Neural crest cell (in vitro differentiated cells): ENCODE results near the gene PNCK. TPM values are rescaled to one million over a fixed set of nuclear protein-coding genes. Genes with fewer than 3 reads are reported as not detected.

ENCODE experiments used
- DNase-seq: peaks from one replicate; pipeline ENCODE4 v3.0.0; 2021; ENCODE audit warnings: low read depth, mixed read lengths, low spot score
- H3K27ac Mint-ChIP-seq: one replicate; pipeline ENCODE4 v1.8.0; 2021; ENCODE audit warnings: mild to moderate bottlenecking, mixed read lengths; ENCODE audit not compliant: unreplicated experiment
- H3K27me3 Mint-ChIP-seq: 2 replicates; pipeline ENCODE4 v1.8.0; 2021; ENCODE audit warnings: low read depth, mild to moderate bottlenecking, mixed read lengths
- H3K36me3 Mint-ChIP-seq: 2 replicates; pipeline ENCODE4 v1.8.0; 2021; ENCODE audit warnings: low read depth, mild to moderate bottlenecking, mixed read lengths
- H3K4me1 Mint-ChIP-seq: 2 replicates; pipeline ENCODE4 v1.8.0; 2021; ENCODE audit warnings: mixed read lengths
- H3K4me3 Mint-ChIP-seq: one replicate; pipeline ENCODE4 v1.8.0; 2021; ENCODE audit warnings: mild to moderate bottlenecking, mixed read lengths
- H3K9me3 Mint-ChIP-seq: 2 replicates; pipeline ENCODE4 v1.8.0; 2021; ENCODE audit warnings: mixed read lengths
- total RNA-seq: library from RNA; stranded (reverse); gene quantifications from 2 replicates; pipeline ENCODE4 v1.2.1, GENCODE V29; 2021
- TF ChIP-seq, protein P1 (sequence below): fragments of 200-600 bp; sonication (generic); conservative IDR thresholded peaks from 2 replicates; pipeline ENCODE4 v1.5.0; 2021; ENCODE audit warnings: antibody characterized with exemption, mild to moderate bottlenecking

The PNCK gene
- total RNA-seq, 1 donor from 2014 or later: 9.4 TPM

DNA sequence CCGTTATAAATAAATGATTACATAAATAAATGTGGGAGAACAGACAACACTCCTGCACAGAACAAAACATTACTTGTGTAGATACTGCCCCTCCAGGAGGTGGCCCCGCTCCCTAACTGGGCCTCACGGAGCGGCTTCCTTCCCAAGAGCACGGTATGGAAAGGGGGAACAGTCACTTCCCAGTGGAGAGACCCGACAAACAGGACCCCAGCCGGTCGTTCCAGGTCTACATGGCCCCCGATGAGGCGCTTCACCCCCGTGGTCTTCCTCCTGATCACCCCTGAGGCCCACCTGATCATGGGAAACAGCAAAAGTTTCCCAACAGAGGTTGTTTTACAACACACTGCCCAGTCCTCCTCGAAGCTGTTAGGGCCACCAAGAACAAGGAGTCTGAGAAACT, 7.6 kb upstream of the PNCK start:
- TF ChIP-seq, protein P1, sequence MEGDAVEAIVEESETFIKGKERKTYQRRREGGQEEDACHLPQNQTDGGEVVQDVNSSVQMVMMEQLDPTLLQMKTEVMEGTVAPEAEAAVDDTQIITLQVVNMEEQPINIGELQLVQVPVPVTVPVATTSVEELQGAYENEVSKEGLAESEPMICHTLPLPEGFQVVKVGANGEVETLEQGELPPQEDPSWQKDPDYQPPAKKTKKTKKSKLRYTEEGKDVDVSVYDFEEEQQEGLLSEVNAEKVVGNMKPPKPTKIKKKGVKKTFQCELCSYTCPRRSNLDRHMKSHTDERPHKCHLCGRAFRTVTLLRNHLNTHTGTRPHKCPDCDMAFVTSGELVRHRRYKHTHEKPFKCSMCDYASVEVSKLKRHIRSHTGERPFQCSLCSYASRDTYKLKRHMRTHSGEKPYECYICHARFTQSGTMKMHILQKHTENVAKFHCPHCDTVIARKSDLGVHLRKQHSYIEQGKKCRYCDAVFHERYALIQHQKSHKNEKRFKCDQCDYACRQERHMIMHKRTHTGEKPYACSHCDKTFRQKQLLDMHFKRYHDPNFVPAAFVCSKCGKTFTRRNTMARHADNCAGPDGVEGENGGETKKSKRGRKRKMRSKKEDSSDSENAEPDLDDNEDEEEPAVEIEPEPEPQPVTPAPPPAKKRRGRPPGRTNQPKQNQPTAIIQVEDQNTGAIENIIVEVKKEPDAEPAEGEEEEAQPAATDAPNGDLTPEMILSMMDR: no peak
- DNase-seq: no peak
- H3K4me3 Mint-ChIP-seq: no peak overlapping the region
- no peak overlapping the region for H3K27ac Mint-ChIP-seq
- H3K9me3 Mint-ChIP-seq: peaks cover 10% of the 10 kb centered on the region
- peaks cover 2% of the 10 kb centered on the region for H3K36me3 Mint-ChIP-seq
- H3K27me3 Mint-ChIP-seq: peaks cover 3% of the 10 kb centered on the region
- H3K4me1 Mint-ChIP-seq: peaks cover 8% of the 10 kb centered on the region

DNA sequence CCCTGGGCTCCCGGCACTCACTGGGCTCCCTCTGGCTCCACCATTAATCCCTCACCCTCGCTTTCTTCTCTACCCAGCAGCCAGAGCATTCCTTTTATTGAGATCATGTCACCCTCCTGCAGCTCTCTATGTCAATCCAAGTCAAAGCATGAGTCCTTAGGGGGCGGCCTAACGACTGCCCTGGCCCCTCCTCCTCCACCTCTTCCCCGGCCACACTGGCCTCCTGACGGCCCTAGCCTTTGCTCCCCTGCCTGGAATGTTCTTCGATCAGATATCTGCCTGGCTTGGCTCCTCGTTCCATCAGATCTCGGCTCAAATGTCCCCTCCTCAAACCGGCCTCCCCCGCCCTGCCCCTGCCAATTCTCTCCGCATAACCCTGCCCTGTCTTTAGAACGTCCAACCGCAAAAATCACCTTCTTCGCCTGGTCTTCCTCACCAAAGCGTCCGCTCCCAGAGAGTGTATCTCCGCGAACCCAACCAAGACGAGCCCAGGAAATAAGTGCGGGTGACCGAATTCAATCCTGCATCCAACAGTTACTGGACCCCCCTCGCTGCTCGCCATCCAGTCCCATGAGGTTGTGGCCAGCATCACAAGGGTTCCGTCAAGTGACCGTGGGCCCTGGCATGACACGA, 722 bp upstream of the PNCK start:
- no peaks in the 10 kb centered on the region for H3K9me3 Mint-ChIP-seq
- no peak for DNase-seq
- no peak overlapping the region for H3K27ac Mint-ChIP-seq
- TF ChIP-seq, protein P1: no peak
- no peaks in the 10 kb centered on the region for H3K36me3 Mint-ChIP-seq
- peaks cover 28% of the 10 kb centered on the region for H3K27me3 Mint-ChIP-seq
- H3K4me1 Mint-ChIP-seq: peaks cover 7% of the 10 kb centered on the region
- peak overlapping the region; percentile 45 for H3K4me3 Mint-ChIP-seq

DNA sequence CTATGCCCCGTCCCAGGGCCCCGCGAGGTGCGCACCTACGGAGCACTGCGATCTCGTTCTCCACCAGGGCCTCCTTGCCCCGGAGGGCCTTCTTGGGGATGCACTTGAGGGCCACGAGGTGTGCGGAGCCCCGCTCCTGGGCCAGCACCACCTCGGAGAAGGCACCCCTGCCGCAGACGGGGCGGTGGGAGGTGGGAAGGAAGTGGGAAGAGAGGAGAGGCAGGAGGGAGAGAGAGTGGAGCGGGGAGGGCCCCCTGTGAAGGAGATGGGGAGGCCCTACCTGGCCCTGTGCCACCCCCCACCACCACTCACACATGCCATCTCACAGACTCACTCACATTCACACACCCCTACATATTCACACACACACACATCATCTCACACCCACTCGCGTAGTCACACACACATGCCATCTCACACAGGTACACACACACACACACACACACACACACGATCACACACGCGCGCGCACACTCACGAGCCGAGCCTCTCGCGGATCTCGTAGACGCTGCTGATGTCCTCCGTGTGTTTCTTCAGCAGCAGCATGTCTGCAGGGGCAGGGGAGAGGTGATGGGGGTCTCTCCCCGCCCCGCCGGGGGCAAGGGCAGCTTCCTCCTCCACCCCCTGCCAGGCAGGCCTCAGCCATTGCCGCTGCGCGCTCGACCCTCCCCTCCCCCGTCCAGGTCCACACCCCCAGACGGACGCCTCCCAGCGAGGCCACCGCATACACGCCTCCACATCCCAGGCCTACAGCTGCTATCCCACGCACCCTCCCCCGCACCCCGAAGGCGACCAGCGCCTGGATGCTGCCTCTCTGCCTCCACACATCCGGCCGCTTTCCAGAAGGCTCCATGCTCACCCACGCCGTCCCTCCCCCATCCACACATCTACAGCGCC, 834 bp downstream of the PNCK start:
- peak overlapping the region; percentile 96 for H3K27ac Mint-ChIP-seq
- TF ChIP-seq, protein P1: no peak
- H3K36me3 Mint-ChIP-seq: peaks cover 4% of the 10 kb centered on the region
- DNase-seq: no peak
- H3K4me3 Mint-ChIP-seq: no peak overlapping the region
- peaks cover 12% of the 10 kb centered on the region for H3K4me1 Mint-ChIP-seq
- peaks cover 33% of the 10 kb centered on the region for H3K27me3 Mint-ChIP-seq
- H3K9me3 Mint-ChIP-seq: peaks cover 3% of the 10 kb centered on the region

DNA sequence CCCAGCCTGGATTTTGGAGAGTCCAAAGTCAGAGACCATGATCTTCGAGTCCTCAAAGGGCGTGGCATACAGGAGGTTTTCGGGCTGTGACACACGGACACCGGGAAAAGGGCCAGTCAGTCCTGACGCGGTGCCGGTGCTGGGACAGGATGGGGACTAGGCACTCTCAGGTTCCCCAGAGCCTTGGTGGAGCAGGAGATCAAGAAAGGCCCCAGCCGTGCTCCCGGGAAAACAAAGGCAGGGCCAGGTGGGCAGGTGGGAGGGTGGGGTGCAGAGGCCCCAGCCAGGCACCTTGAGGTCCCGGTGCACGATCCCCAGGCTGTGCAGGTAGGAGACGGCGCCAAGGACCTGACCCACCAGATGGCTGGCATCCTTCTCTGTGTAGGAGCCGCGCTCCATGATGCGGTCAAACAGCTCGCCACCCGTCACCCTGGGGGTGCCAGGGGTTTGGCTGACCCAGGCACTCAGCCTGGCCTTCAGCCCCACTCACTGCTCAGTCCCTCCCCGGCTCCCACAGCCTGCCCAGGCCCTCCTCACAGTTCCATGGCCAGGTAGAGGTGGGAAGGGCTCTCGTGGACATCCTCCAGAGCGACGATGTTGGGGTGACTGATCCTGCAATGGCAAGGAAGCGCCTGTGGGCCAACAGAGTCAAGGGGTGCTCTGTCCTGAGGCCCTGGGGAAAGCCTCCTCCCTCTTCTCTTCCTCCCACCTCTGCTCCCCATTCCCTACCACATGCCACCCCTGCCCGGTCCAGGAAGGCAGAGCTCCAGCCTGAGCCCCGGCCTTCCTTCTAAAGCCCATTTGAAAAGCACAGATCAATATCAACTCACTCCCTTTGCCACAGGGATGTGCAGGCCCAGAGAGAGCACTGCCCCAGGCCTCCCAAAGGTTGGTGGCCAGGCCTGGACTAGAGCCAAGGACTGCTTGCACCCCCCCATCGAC, 1.8 kb downstream of the PNCK start:
- Mint-ChIP-seq H3K9me3 (peaks cover 5% of the 10 kb centered on the region), H3K27me3 (peaks cover 40% of the 10 kb centered on the region), H3K4me1 (peaks cover 14% of the 10 kb centered on the region), H3K4me3 (no peak overlapping the region), H3K36me3 (peaks cover 4% of the 10 kb centered on the region), H3K27ac (no peak overlapping the region)
- no peak for DNase-seq
- TF ChIP-seq, protein P1: no peak
